Measurements from ENCODE around the gene NLRC4. TPM values are rescaled to one million over a fixed set of nuclear protein-coding genes. Genes with fewer than 3 reads are reported as not detected.

Gene NLRC4
- total RNA-seq, 2 experiments from 2014 or later, result 0.11 TPM; not detected in 1

DNA sequence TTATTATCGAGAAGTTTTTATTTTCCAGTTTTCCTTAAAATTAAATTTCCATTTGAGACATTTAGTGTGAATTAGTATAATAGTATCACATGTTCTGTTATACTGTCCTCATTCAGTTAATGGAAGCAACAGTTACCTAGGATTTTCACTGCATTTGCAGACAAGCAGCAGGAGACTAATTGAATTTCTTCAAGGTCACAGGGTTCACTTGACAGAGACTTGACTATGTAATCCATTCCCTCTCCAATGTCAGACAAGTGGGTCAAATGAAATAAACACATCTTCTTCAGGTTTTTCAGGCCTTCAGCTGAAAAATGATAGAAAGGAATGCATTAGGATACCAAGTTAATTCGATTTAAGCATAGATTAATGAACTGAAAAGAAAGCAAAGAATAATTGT lies 26.7 kb downstream of the NLRC4 start:
- H3K4me3 ChIP-seq (ENCODE audit: low read length), result no peak overlapping the region
- Mint-ChIP-seq H3K36me3 (ENCODE audit: low read depth) (peaks cover 6% of the 10 kb centered on the region), H3K9me3 (no peaks in the 10 kb centered on the region), H3K4me1 (ENCODE audit: low read depth) (no peaks in the 10 kb centered on the region), H3K27me3 (no peaks in the 10 kb centered on the region), H3K4me3 (no peak overlapping the region), H3K27ac (no peak overlapping the region)
- DNase-seq (no peak), ATAC-seq (ENCODE audit: poor library complexity) (no peak)
- intact Hi-C loops (cut with DNase I, micrococcal nuclease), result no loop called here
- no peak overlapping the region for H3K27ac ChIP-seq (ENCODE audit: low read depth in 1 of 2, low read length in 2 of 2)
- H3K4me1 ChIP-seq (ENCODE audit: insufficient read depth, low read length), result no peaks in the 10 kb centered on the region
- no peaks in the 10 kb centered on the region for H3K9me3 ChIP-seq (ENCODE audit: control insufficient read depth in 1 of 2, insufficient read depth in 1 of 2, low read length in 2 of 2)
- POLR2A ChIA-PET, result no interaction called here
- H3K36me3 ChIP-seq (ENCODE audit: insufficient read depth, low read length), result no peaks in the 10 kb centered on the region
- CTCF ChIA-PET, result no interaction called here
- TF ChIP-seq, protein P1, sequence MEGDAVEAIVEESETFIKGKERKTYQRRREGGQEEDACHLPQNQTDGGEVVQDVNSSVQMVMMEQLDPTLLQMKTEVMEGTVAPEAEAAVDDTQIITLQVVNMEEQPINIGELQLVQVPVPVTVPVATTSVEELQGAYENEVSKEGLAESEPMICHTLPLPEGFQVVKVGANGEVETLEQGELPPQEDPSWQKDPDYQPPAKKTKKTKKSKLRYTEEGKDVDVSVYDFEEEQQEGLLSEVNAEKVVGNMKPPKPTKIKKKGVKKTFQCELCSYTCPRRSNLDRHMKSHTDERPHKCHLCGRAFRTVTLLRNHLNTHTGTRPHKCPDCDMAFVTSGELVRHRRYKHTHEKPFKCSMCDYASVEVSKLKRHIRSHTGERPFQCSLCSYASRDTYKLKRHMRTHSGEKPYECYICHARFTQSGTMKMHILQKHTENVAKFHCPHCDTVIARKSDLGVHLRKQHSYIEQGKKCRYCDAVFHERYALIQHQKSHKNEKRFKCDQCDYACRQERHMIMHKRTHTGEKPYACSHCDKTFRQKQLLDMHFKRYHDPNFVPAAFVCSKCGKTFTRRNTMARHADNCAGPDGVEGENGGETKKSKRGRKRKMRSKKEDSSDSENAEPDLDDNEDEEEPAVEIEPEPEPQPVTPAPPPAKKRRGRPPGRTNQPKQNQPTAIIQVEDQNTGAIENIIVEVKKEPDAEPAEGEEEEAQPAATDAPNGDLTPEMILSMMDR (IDR thresholded peaks at IDR 0.05), result no peak
- no peaks in the 10 kb centered on the region for H3K27me3 ChIP-seq (ENCODE audit: control insufficient read depth in 1 of 2, insufficient read depth in 2 of 2, low read length in 2 of 2)

DNA sequence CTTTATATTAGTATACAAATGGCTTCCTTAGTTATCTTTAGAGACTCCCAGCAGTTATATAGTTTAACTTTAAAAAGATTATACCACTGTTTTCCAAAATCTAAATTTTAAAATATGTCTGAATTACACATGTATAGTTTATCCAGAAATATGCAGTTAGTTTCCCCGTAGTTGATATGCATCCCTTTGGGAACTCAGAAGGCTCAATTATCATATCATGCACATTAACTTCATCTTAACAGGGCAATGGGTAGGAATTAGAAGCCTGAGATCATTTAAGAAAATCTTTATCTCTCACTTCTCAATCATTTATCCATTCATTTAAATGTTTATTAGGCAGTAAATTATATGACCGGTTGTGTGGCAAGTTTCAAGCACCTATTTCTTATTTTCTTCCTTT lies 27.2 kb downstream of the NLRC4 start:
- Histone ChIP-seq H3K27me3 (ENCODE audit: control insufficient read depth in 1 of 2, insufficient read depth in 2 of 2, low read length in 2 of 2) (no peaks in the 10 kb centered on the region), H3K27ac (ENCODE audit: low read depth in 1 of 2, low read length in 2 of 2) (no peak overlapping the region), H3K9me3 (ENCODE audit: control insufficient read depth in 1 of 2, insufficient read depth in 1 of 2, low read length in 2 of 2) (no peaks in the 10 kb centered on the region), H3K36me3 (ENCODE audit: insufficient read depth, low read length) (no peaks in the 10 kb centered on the region), H3K4me3 (ENCODE audit: low read length) (no peak overlapping the region), H3K4me1 (ENCODE audit: insufficient read depth, low read length) (no peaks in the 10 kb centered on the region)
- H3K9me3 Mint-ChIP-seq, result no peaks in the 10 kb centered on the region
- no peaks in the 10 kb centered on the region for H3K4me1 Mint-ChIP-seq (ENCODE audit: low read depth)
- ChIA-PET POLR2A (no interaction called here), CTCF (no interaction called here)
- no peak overlapping the region for H3K4me3 Mint-ChIP-seq
- DNase-seq (no peak), ATAC-seq (ENCODE audit: poor library complexity) (no peak)
- peaks cover 6% of the 10 kb centered on the region for H3K36me3 Mint-ChIP-seq (ENCODE audit: low read depth)
- TF ChIP-seq, protein P1 (IDR thresholded peaks at IDR 0.05), result no peak
- intact Hi-C loops (cut with DNase I, micrococcal nuclease), result no loop called here
- H3K27me3 Mint-ChIP-seq, result no peaks in the 10 kb centered on the region
- H3K27ac Mint-ChIP-seq, result no peak overlapping the region

DNA sequence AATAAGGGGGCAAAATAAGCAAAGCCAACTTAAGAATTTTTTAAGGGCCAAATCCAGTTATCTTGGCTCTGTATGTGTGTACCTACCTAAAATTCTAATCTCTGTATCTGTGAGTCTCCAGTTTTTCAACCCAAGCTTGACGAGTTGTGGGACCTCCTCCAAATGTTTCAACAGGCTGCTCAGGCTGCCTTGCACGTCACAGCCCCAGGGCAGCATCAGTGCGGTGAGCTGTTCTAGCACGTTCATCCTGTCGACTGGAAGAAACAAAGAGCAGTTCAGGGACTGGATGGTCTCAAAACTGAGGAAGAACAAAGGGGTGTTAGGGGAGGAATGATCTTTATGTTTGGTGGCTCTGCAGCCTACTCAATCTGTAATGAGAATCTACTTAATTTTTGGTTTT lies 29.4 kb downstream of the NLRC4 start:
- Mint-ChIP-seq H3K4me1 (ENCODE audit: low read depth) (no peaks in the 10 kb centered on the region), H3K4me3 (no peak overlapping the region), H3K9me3 (no peaks in the 10 kb centered on the region), H3K27ac (no peak overlapping the region), H3K36me3 (ENCODE audit: low read depth) (peaks cover 6% of the 10 kb centered on the region), H3K27me3 (no peaks in the 10 kb centered on the region)
- H3K27me3 ChIP-seq (ENCODE audit: control insufficient read depth in 1 of 2, insufficient read depth in 2 of 2, low read length in 2 of 2), result no peaks in the 10 kb centered on the region
- no peaks in the 10 kb centered on the region for H3K36me3 ChIP-seq (ENCODE audit: insufficient read depth, low read length)
- intact Hi-C loops (cut with DNase I, micrococcal nuclease), result no loop called here
- DNase-seq (no peak), ATAC-seq (ENCODE audit: poor library complexity) (no peak)
- no peak overlapping the region for H3K27ac ChIP-seq (ENCODE audit: low read depth in 1 of 2, low read length in 2 of 2)
- H3K9me3 ChIP-seq (ENCODE audit: control insufficient read depth in 1 of 2, insufficient read depth in 1 of 2, low read length in 2 of 2), result no peaks in the 10 kb centered on the region
- ChIA-PET CTCF (interaction anchor here (0.6 kb wide), 1 partner anchor 652 kb away, joined by 3 read pairs; no protein-coding TSS in a partner anchor), POLR2A (no interaction called here)
- H3K4me3 ChIP-seq (ENCODE audit: low read length), result no peak overlapping the region
- no peaks in the 10 kb centered on the region for H3K4me1 ChIP-seq (ENCODE audit: insufficient read depth, low read length)
- TF ChIP-seq, protein P1 (IDR thresholded peaks at IDR 0.05), result no peak
